ENCODE data around the gene DPEP3. TPM values are rescaled to one million over a fixed set of nuclear protein-coding genes. Genes with fewer than 3 reads are reported as not detected.
A peak's percentile ranks its signal among the peaks of the same experiment; 100 is the strongest.
"Not testable (repeated sequence)": the region's sequence is repeated elsewhere in the genome, so short reads cannot be mapped to it uniquely, and the experiment has no call there.

The DPEP3 gene
- total RNA-seq, 1 donor from 2014 or later, result not detected

DNA sequence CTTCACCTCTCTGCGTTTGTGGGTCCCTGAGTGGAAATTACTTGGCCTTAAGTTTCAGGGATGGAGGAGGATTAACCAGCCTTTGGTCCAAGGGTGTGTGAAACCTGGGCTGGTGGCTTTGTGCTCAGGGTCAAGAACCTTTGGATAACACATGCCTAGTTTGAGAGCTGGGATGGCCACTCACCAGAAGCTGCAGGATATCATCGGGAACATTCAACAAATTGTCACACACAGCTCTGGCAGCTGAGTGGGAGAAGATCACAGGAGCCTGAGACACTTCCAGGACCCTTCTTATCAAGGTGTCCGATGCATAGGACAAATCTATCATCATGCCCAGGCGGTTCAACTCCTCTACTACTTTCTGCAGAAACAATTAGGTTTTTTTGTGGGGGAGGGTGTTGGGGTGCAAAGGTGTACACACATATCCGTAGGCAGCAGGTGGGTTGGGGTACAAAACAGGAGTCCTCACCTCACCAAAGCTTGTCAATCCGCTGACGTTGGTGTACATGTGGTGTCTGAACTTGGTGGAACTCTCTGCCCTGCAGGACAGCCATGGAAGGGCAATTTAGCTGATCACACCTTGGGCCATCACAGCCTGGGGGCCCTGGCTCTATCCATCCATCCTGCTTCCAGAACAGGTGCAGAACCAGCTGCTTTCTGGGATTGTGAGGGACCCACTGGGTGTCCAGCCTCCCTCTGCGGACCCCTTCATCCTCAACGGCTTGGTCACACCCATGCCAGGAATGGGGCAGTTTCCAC is 2.7 kb downstream of the DPEP3 start:
- Mint-ChIP-seq H3K27ac (no peak overlapping the region), H3K4me3 (no peak overlapping the region), H3K36me3 (no peaks in the 10 kb centered on the region), H3K4me1 (ENCODE audit: unreplicated experiment) (no peaks in the 10 kb centered on the region), H3K27me3 (peaks cover 10% of the 10 kb centered on the region), H3K9me3 (no peaks in the 10 kb centered on the region)
- TF ChIP-seq, protein P1, sequence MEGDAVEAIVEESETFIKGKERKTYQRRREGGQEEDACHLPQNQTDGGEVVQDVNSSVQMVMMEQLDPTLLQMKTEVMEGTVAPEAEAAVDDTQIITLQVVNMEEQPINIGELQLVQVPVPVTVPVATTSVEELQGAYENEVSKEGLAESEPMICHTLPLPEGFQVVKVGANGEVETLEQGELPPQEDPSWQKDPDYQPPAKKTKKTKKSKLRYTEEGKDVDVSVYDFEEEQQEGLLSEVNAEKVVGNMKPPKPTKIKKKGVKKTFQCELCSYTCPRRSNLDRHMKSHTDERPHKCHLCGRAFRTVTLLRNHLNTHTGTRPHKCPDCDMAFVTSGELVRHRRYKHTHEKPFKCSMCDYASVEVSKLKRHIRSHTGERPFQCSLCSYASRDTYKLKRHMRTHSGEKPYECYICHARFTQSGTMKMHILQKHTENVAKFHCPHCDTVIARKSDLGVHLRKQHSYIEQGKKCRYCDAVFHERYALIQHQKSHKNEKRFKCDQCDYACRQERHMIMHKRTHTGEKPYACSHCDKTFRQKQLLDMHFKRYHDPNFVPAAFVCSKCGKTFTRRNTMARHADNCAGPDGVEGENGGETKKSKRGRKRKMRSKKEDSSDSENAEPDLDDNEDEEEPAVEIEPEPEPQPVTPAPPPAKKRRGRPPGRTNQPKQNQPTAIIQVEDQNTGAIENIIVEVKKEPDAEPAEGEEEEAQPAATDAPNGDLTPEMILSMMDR (conservative IDR thresholded peaks at IDR 0.05), result no peak
- DNase-seq (ENCODE audit: extremely low spot score, unreplicated experiment), result no peak

DNA sequence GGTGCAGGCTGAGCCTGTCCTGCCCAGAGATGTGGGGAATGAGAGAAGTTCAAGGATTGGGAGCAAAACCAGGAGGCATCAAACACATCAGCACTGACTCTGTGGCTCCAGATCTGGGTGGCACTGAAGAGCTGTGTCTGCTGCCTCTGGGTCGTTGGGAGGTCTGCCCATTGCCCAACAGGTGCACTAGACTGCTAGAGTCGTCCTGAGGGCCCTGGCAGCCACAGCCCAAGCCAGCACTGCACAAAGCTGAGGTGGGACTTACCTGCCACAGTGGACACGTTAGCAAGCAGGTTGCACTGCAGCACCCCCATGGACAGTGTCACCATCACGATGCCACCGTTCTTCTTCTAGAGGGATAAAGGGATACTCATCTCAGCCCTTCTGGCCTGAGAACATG is 3.3 kb downstream of the DPEP3 start:
- no peaks in the 10 kb centered on the region for H3K9me3 Mint-ChIP-seq
- no peaks in the 10 kb centered on the region for H3K36me3 Mint-ChIP-seq
- TF ChIP-seq, protein P1 (conservative IDR thresholded peaks at IDR 0.05), result no peak
- DNase-seq (ENCODE audit: extremely low spot score, unreplicated experiment), result no peak
- H3K4me1 Mint-ChIP-seq (ENCODE audit: unreplicated experiment), result no peaks in the 10 kb centered on the region
- no peak overlapping the region for H3K27ac Mint-ChIP-seq
- no peak overlapping the region for H3K4me3 Mint-ChIP-seq
- H3K27me3 Mint-ChIP-seq, result peaks cover 10% of the 10 kb centered on the region

DNA sequence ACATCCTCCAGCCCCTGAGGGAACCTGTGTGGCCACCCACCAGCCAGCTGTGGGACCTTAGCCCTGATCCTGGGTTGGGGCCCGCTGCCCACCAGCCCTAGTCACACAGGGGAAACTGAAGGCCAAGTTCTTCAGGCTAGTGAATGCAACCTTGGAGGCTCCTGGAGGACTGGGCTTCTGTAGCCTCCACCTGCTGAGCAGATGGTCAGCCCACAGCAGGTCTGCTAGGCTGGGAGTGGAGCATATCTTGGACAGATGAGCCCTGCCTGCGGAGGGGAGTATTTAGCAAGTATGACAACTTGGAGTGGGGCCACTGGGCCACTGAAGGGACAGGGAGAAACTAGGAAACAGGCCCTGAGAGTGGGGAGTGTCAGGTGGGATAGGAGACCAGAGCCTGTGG is 4.1 kb downstream of the DPEP3 start:
- no peak for DNase-seq (ENCODE audit: extremely low spot score, unreplicated experiment)
- H3K27ac Mint-ChIP-seq, result no peak overlapping the region
- no peaks in the 10 kb centered on the region for H3K36me3 Mint-ChIP-seq
- H3K4me1 Mint-ChIP-seq (ENCODE audit: unreplicated experiment), result no peaks in the 10 kb centered on the region
- H3K27me3 Mint-ChIP-seq, result peaks cover 10% of the 10 kb centered on the region
- no peak overlapping the region for H3K4me3 Mint-ChIP-seq
- no peaks in the 10 kb centered on the region for H3K9me3 Mint-ChIP-seq
- TF ChIP-seq, protein P1 (conservative IDR thresholded peaks at IDR 0.05), result no peak

DNA sequence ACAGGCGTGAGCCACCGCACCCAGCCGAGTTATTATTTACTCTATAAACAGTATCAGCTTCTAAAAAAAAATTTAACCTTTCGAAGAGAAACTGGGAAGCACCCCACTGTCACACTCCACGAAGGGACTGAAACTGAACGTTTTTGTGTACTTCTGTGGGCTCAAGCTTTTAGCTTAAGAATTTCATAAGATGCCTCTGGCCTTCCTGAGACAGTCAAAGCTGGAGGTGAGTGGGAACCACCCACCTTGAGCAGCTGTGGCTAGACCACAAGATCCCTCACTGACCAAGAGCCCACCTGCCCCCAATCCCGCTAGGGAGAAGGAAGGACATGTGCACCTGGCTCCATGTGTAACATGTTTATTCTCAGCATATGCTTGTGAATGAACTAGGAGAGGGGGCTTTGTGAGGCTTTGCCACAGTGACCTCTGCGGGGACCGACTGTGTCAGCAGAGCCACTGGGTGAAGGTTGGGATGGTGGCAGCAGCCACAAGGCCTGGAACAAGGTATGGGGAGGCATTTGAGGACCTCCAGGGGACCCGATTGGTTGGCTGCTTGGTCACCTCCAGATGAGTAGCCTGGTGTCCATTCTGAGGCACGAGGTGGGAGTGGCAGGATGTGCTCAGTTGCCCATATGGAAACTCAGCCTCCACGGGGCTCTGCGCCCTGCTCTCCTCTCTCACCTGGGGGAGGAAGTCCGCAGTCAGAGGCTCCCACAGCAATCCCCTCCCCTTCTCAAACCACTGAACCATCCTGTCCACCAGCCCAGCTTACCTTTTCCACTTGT is 4.8 kb downstream of the DPEP3 start:
- Mint-ChIP-seq H3K4me3 (no peak overlapping the region), H3K27ac (no peak overlapping the region), H3K9me3 (no peaks in the 10 kb centered on the region), H3K27me3 (peaks cover 13% of the 10 kb centered on the region), H3K4me1 (ENCODE audit: unreplicated experiment) (no peaks in the 10 kb centered on the region), H3K36me3 (no peaks in the 10 kb centered on the region)
- no peak for DNase-seq (ENCODE audit: extremely low spot score, unreplicated experiment)
- TF ChIP-seq, protein P1 (conservative IDR thresholded peaks at IDR 0.05), result no peak

DNA sequence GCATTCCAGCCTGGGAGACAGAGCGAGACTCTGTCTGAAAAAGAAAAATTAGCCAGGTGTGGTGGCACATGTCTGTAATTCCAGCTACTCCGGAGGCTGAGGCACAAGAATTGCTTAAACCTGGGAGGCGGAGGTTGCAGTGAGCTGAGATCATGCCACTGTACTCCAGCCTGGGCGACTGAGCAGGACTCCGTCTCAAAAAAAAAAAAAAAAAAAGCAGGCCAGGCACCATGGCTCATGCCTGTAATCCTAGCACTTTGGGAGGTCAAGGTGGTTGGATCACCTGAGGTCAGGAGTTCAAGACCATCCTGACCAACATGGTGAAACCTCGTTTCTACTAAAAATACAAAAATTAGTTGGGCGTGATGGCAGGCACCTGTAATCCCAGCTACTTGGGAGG is 8.0 kb downstream of the DPEP3 start:
- H3K4me3 Mint-ChIP-seq; H3K9me3 Mint-ChIP-seq; H3K27ac Mint-ChIP-seq; H3K4me1 Mint-ChIP-seq (ENCODE audit: unreplicated experiment); H3K36me3 Mint-ChIP-seq; DNase-seq (ENCODE audit: extremely low spot score, unreplicated experiment): not testable (repeated sequence)
- H3K27me3 Mint-ChIP-seq, result peaks cover 16% of the 10 kb centered on the region

DNA sequence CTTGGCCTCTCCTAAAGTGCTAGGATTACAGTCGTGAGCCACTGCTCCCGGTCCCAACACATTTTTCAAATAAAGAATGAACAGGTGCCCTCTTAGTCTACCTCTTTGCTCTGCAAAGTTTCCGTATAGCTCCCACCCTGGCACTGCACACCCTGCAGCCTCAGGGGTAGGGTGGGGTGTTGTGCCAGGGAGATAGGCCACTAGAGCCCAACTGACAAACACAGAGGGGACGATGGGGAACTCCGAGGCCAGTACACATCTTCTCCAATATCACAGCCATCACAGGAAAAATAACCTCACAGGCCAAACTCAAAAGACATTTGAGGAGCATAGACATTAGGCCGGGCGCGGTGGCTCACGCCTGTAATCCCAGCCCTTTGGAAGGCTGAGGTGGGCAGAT is 9.2 kb downstream of the DPEP3 start:
- no peaks in the 10 kb centered on the region for H3K9me3 Mint-ChIP-seq
- no peak for DNase-seq (ENCODE audit: extremely low spot score, unreplicated experiment)
- peak overlapping the region; percentile 65 for H3K4me3 Mint-ChIP-seq
- H3K27me3 Mint-ChIP-seq, result peaks cover 16% of the 10 kb centered on the region
- H3K4me1 Mint-ChIP-seq (ENCODE audit: unreplicated experiment), result peaks cover 11% of the 10 kb centered on the region
- peak overlapping the region; percentile 55 for H3K27ac Mint-ChIP-seq
- H3K36me3 Mint-ChIP-seq, result no peaks in the 10 kb centered on the region
- TF ChIP-seq, protein P1 (conservative IDR thresholded peaks at IDR 0.05), result no peak
